ENCODE data around the gene VAV2.

DNA sequence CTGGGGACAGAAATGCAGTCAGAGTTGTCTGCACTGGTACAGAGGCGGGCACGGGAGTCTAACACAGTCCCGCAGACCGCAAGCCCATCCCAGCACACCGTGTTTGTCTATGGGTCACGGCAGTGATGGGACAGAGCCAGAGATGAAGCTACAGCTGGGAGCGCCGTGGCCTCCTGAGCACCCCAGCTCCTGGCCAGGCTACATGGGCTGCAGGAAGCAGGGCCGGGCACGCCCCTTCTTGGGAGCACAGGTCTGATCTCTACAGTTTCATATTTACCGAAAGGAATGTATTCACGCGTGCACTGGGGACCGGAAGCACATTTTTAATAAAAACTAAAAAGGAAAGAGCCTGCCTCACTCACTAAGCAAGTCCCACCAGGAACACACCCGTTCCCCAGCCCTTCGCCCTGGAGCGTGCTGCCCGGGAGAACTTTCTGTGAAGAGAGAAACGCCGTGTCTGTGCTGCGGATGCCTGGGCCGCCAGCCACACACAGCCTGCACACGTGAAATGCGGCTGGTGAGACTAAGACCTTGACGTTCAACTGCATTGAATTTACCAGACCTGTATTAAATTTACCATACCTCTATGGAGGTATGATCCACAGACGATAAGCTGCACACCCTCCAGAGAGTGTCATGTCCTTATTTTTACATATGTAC lies 81.1 kb downstream of the VAV2 start:
- TF ChIP-seq, protein P1, sequence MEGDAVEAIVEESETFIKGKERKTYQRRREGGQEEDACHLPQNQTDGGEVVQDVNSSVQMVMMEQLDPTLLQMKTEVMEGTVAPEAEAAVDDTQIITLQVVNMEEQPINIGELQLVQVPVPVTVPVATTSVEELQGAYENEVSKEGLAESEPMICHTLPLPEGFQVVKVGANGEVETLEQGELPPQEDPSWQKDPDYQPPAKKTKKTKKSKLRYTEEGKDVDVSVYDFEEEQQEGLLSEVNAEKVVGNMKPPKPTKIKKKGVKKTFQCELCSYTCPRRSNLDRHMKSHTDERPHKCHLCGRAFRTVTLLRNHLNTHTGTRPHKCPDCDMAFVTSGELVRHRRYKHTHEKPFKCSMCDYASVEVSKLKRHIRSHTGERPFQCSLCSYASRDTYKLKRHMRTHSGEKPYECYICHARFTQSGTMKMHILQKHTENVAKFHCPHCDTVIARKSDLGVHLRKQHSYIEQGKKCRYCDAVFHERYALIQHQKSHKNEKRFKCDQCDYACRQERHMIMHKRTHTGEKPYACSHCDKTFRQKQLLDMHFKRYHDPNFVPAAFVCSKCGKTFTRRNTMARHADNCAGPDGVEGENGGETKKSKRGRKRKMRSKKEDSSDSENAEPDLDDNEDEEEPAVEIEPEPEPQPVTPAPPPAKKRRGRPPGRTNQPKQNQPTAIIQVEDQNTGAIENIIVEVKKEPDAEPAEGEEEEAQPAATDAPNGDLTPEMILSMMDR (IDR thresholded peaks at IDR 0.05): no peak
- TF ChIP-seq POLR2A (IDR thresholded peaks at IDR 0.05): no peak

Measured in uterus (tissue), 2 donors.